ENCODE measurements around the gene VWC2L. TPM values are rescaled to one million over a fixed set of nuclear protein-coding genes. Genes with fewer than 3 reads are reported as not detected.

VWC2L gene
- total and polyA plus RNA-seq, 2 of the 8 experiments (the other 6 are each of a cell fraction or from before 2014, with no cell fraction given): not detected

- Histone ChIP-seq H3K23me2 (ENCODE audit: low read depth, low read length) (no peaks in the 10 kb centered on the region), H3K4me1 (replicated peaks in 1 of 4; ENCODE audit: control insufficient read depth in 3 of 4, insufficient read depth in 4 of 4, low read length in 3 of 4) (no peaks in the 10 kb centered on the region), H3K36me3 (ENCODE audit: control insufficient read depth in 2 of 4, insufficient read depth in 4 of 4, low read length in 3 of 4) (no peaks in the 10 kb centered on the region), H3K79me2 (ENCODE audit: control insufficient read depth in 1 of 2, insufficient read depth in 2 of 2, low read length in 2 of 2) (no peaks in the 10 kb centered on the region), H3K27ac (ENCODE audit: low read depth, low read length) (no peak overlapping the region), H2BK120ac (replicated peaks; ENCODE audit: low read depth, low read length) (no peak overlapping the region), H3K79me1 (ENCODE audit: low read depth, low read length) (no peaks in the 10 kb centered on the region), H3K9ac (replicated peaks in 1 of 4; ENCODE audit: extremely low read depth in 1 of 4, low read depth in 3 of 4, low read length in 3 of 4) (no peak overlapping the region), H3K14ac (ENCODE audit: insufficient read length) (no peak overlapping the region), H3K56ac (replicated peaks; ENCODE audit: insufficient read length, low read depth, low read length) (no peak overlapping the region), H2AK5ac (ENCODE audit: low read depth, low read length) (no peak overlapping the region), H3K9me3 (ENCODE audit: insufficient read depth in 2 of 2, low read depth in 1 of 2, low read length in 1 of 2) (no peaks in the 10 kb centered on the region), H3K23ac (ENCODE audit: insufficient read length) (no peak overlapping the region), H3K18ac (ENCODE audit: extremely low read depth, low read length) (no peak overlapping the region), H3K4ac (replicated peaks; ENCODE audit: insufficient read length, low read depth, low read length) (no peak overlapping the region), H2BK12ac (ENCODE audit: low read depth, low read length) (no peak overlapping the region), H3K4me3 (ENCODE audit: extremely low read depth in 1 of 4, insufficient read depth in 2 of 4, low read depth in 3 of 4, low read length in 4 of 4) (no peak overlapping the region), H2BK20ac (ENCODE audit: low read length) (no peak overlapping the region), H2BK15ac (ENCODE audit: low read length) (no peak overlapping the region), H2AFZ (ENCODE audit: low read length) (no peak overlapping the region), H3K4me2 (ENCODE audit: insufficient read depth in 1 of 2, low read depth in 2 of 2, low read length in 2 of 2) (no peak overlapping the region), H4K20me1 (replicated peaks in 1 of 2; ENCODE audit: control insufficient read depth in 1 of 2, insufficient read depth in 2 of 2, low read length in 2 of 2) (no peaks in the 10 kb centered on the region), H3K27me3 (replicated peaks in 1 of 4; ENCODE audit: control insufficient read depth in 3 of 4, extremely low read depth in 1 of 4, insufficient read depth in 3 of 4, low read length in 3 of 4) (no peaks in the 10 kb centered on the region), H4K5ac (ENCODE audit: insufficient read length, low read depth, low read length) (no peak overlapping the region), H2BK5ac (ENCODE audit: low read depth, low read length) (no peak overlapping the region), H4K91ac (replicated peaks; ENCODE audit: insufficient read length, low read length) (no peak overlapping the region), H4K8ac (ENCODE audit: extremely low read depth, insufficient read depth, low read length) (no peak overlapping the region)
- TF ChIP-seq, protein P1, sequence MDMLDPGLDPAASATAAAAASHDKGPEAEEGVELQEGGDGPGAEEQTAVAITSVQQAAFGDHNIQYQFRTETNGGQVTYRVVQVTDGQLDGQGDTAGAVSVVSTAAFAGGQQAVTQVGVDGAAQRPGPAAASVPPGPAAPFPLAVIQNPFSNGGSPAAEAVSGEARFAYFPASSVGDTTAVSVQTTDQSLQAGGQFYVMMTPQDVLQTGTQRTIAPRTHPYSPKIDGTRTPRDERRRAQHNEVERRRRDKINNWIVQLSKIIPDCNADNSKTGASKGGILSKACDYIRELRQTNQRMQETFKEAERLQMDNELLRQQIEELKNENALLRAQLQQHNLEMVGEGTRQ (IDR thresholded peaks at IDR 0.05; ENCODE audit: low read length): no peak
- 91% methylated on average over 3 of the region's 3 CpGs; no CpG with 5 or more reads in 1 of the 2 experiments for WGBS, 2 experiments (ENCODE audit: extremely low coverage in 1 of 2, insufficient coverage in 1 of 2, insufficient read length in 1 of 2, insufficient replicate concordance in 2 of 2, low coverage in 1 of 2, low lambda C conversion rate in 2 of 2, missing lambda C conversion rate in 1 of 2)
- no peak for FAIRE-seq
- POLR2A ChIA-PET (ENCODE audit: partially characterized antibody): no interaction called here
- CTCF ChIA-PET (ENCODE audit: partially characterized antibody): interaction anchor here (0.6 to 1.0 kb wide), 3 partner anchors 21 to 118 kb away, joined by 3 read pairs; no protein-coding TSS in a partner anchor
- no peak for DNase-seq (ENCODE audit: low read depth in 1 of 2, low spot score in 2 of 2)
Measured at GRCh38 chr2:214469728-214470127, 58.9 kb downstream of the VWC2L start.

Data from H1 (cell line).